Brain microvascular endothelial cell (primary cell): Measurements from ENCODE around the gene LRRC4C.

Experiments used
- DNase-seq: peaks from one replicate; pipeline ENCODE4 v3.0.0-alpha.2; 2020
- H3K27ac ChIP-seq: fragments of 250-450 bp; sonication (Bioruptor Pico); 2 replicates; pipeline ENCODE4 v1.5.1; 2020; ENCODE audit warnings: mild to moderate bottlenecking, moderate library complexity
- H3K27me3 ChIP-seq: fragments of 250-450 bp; sonication (Bioruptor Pico); replicated peaks from 2 replicates; pipeline ENCODE4 v1.5.1; 2020; ENCODE audit warnings: mild to moderate bottlenecking
- H3K36me3 ChIP-seq: fragments of 250-450 bp; sonication (Bioruptor Pico); replicated peaks from 2 replicates; pipeline ENCODE4 v1.5.1; 2020; ENCODE audit warnings: mild to moderate bottlenecking
- H3K4me3 ChIP-seq: 2 replicates; pipeline ENCODE4 v1.5.1; 2011; ENCODE audit warnings: low read depth, mild to moderate bottlenecking, control low read depth, low read length, moderate library complexity
- in situ Hi-C: cut with HindIII; loops from 2 replicates; pipeline ENCODE4 v1.10.0; 2017; ENCODE audit warnings: low sequenced_read_pairs, low pct_ligation_motif_present
- TF ChIP-seq, protein P1 (sequence below): IDR thresholded peaks from 2 replicates; pipeline ENCODE4 v1.5.1; 2011; ENCODE audit warnings: low read depth, mild to moderate bottlenecking, moderate library complexity, low read length, control low read depth, inconsistent platforms; ENCODE audit errors: missing control alignments

Gene LRRC4C

DNA sequence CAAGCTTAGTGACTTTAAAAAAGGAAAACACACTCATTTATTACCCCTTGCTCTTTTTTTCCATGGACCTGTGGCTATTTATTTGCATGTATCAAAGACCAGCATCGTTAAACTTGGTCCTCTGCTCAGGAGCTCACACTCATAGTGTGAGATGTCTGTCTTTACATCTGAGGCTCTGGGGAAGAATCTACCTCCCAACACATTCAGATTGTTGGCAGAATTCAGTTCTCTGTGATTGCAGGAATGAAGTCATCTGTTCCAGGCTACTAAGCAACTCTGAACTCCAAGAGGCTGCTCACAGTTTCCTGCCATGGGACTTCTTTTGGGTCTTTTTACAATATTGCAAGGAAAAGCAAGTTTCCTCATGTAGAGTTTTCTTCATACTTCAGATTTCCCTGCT lies 138.8 kb downstream of the LRRC4C start:
- no peak for DNase-seq
- in situ Hi-C loops: no loop called here
- no peak overlapping the region for H3K27ac ChIP-seq
- no peaks in the 10 kb centered on the region for H3K36me3 ChIP-seq
- H3K27me3 ChIP-seq: no peaks in the 10 kb centered on the region
- TF ChIP-seq, protein P1, sequence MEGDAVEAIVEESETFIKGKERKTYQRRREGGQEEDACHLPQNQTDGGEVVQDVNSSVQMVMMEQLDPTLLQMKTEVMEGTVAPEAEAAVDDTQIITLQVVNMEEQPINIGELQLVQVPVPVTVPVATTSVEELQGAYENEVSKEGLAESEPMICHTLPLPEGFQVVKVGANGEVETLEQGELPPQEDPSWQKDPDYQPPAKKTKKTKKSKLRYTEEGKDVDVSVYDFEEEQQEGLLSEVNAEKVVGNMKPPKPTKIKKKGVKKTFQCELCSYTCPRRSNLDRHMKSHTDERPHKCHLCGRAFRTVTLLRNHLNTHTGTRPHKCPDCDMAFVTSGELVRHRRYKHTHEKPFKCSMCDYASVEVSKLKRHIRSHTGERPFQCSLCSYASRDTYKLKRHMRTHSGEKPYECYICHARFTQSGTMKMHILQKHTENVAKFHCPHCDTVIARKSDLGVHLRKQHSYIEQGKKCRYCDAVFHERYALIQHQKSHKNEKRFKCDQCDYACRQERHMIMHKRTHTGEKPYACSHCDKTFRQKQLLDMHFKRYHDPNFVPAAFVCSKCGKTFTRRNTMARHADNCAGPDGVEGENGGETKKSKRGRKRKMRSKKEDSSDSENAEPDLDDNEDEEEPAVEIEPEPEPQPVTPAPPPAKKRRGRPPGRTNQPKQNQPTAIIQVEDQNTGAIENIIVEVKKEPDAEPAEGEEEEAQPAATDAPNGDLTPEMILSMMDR: no peak
- no peak overlapping the region for H3K4me3 ChIP-seq

DNA sequence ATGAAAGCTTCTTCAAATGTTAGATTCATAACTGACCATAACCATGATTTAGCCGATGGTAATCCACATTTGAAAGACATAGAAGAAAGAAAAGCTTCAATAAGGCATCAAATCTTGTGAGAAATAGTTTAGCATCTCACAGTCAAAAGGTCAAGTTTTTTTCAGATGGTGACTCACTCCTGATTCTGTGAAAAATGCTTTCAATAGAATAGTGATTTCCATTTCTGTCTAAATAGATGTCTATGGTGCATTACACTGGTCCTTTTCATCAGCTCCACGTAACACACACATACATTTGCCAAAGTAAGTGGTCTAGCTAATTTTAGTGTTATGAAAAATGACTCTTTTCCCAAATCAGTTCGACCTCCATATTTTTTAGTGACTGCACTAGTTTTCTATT lies 139.2 kb downstream of the LRRC4C start:
- in situ Hi-C loops: no loop called here
- no peak overlapping the region for H3K4me3 ChIP-seq
- no peak overlapping the region for H3K27ac ChIP-seq
- DNase-seq: peak; percentile 8
- no peaks in the 10 kb centered on the region for H3K27me3 ChIP-seq
- no peaks in the 10 kb centered on the region for H3K36me3 ChIP-seq
- TF ChIP-seq, protein P1: no peak

DNA sequence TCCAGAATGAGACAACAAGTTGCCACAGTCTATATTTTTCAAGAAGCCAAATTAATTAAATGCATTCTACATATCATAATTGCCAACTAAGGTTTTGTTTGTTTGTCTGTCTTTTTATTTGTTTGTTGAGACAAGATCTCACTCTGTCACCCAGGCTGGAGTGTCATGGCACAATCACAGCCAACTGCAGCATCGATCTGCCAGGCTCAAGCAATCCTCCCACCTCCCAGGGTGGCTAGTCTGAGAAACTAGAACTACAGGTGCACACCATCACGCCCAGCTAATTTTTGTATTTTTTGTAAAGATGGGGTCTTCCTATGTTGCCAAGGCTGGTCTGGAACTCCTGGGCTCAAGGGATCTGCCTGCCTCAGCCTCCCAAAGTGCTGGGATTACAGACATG lies 140.0 kb downstream of the LRRC4C start:
- in situ Hi-C loops: no loop called here
- no peak for DNase-seq
- H3K4me3 ChIP-seq: no peak overlapping the region
- no peak overlapping the region for H3K27ac ChIP-seq
- H3K27me3 ChIP-seq: no peaks in the 10 kb centered on the region
- TF ChIP-seq, protein P1: no peak
- no peaks in the 10 kb centered on the region for H3K36me3 ChIP-seq

DNA sequence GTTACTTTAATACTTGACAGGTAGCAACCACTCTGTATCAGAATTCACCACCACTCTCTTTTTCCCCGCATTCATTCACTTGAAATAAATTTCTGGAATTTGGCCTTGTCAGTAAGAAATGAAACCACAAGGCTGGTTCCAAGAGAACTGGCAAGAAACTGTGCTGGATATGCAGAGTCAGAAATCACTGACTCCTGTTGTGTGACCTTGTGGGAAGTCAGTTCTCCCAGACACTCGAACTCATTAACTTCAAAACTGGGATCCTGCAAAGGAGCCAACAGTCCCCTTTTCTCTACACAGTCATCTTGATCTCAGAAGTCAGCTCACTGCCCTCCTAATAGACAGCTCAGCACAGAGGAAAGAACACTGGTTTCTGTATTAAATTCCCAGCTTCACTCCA lies 142.7 kb downstream of the LRRC4C start:
- in situ Hi-C loops: no loop called here
- peak; percentile 49 for DNase-seq
- TF ChIP-seq, protein P1: no peak

DNA sequence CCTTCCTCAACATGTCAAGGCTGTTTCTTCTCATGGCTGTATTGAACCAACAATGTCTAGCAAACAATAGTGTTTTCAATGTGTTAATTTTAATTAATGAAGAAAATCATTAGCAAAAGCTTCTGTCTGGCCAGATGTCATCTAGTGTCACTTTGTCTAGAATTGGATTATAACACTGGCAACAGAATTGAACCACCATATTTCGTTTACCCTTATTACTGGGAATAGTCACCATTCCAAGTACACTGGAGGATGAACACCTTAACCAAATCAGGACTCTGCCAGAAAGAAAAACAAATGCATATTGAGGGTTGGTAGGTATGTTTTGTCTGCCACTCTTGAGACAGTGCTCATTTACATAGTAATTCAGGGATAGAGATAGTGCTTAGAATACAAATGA lies 146.2 kb downstream of the LRRC4C start:
- in situ Hi-C loops: no loop called here

More for the DNA sequence above, 142.7 kb downstream of the LRRC4C start:
- no peak overlapping the region for H3K27ac ChIP-seq
- H3K4me3 ChIP-seq: no peak overlapping the region
- H3K27me3 ChIP-seq: no peaks in the 10 kb centered on the region
- H3K36me3 ChIP-seq: no peaks in the 10 kb centered on the region

DNA sequence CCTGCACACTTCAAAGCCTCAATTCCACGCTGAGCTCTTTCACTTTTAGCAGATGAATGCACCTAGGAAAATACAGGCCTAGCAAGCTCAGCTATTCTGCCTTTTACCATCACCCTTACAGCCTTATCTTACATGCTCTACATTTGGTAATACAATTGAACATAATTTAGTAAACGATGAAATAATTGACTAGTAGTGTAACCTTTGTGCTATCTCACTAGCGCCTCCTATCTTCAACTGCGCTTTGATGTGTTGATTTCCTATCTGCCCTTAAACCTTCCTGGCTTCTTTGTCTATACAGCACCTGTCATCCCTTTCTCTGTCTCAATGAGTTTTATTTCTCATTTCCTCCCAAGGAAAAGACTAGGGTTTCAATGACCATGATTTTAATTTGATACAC lies 149.7 kb downstream of the LRRC4C start:
- TF ChIP-seq, protein P1: no peak
- in situ Hi-C loops: no loop called here
- DNase-seq: no peak

More for the DNA sequence above, 146.2 kb downstream of the LRRC4C start:
- TF ChIP-seq, protein P1: no peak
- H3K4me3 ChIP-seq: no peak overlapping the region
- no peak for DNase-seq
- no peaks in the 10 kb centered on the region for H3K27me3 ChIP-seq
- no peaks in the 10 kb centered on the region for H3K36me3 ChIP-seq
- H3K27ac ChIP-seq: no peak overlapping the region

More for the DNA sequence above, 149.7 kb downstream of the LRRC4C start:
- Histone ChIP-seq H3K27me3 (no peaks in the 10 kb centered on the region), H3K4me3 (no peak overlapping the region), H3K27ac (no peak overlapping the region), H3K36me3 (no peaks in the 10 kb centered on the region)
